GM12878 (cell line): Measurements from ENCODE around the gene SNRPA1. TPM values are rescaled to one million over a fixed set of nuclear protein-coding genes. Genes with fewer than 3 reads are reported as not detected.

Source experiments
- BCL11A ChIP-seq: IDR thresholded peaks from 2 replicates; pipeline ENCODE4 v1.6.1; 2011; ENCODE audit warnings: low read depth, low read length
- CHD4 ChIP-seq: fragments of 200-600 bp; sonication (generic); IDR thresholded peaks from 2 replicates; pipeline ENCODE4 v1.6.1; 2016; ENCODE audit warnings: mild to moderate bottlenecking
- HCFC1 ChIP-seq: fragments of 150-350 bp; IDR thresholded peaks from 2 replicates; pipeline ENCODE4 v1.6.1; 2014; ENCODE audit warnings: low read length
- IRF3 ChIP-seq: fragments of 450-650 bp; IDR thresholded peaks from 2 replicates; pipeline ENCODE4 v1.6.1; 2014; ENCODE audit warnings: mild to moderate bottlenecking
- KAT2A ChIP-seq: conservative IDR thresholded peaks from 2 replicates; pipeline ENCODE4 v1.6.1; 2011; ENCODE audit warnings: low read depth, low read length; ENCODE audit not compliant: control insufficient read depth
- MXI1 ChIP-seq: fragments of 150-350 bp; IDR thresholded peaks from 2 replicates; pipeline ENCODE4 v1.6.1; 2011; ENCODE audit warnings: low read depth, mild to moderate bottlenecking, inconsistent platforms, low read length, improper control_type of control experiment
- NR2C1 ChIP-seq: fragments of 450-650 bp; IDR thresholded peaks from 2 replicates; pipeline ENCODE4 v1.6.1; 2017; ENCODE audit warnings: antibody characterized with exemption, mild to moderate bottlenecking, moderate library complexity
- POLR2AphosphoS5 ChIP-seq: IDR thresholded peaks from 2 replicates; pipeline ENCODE4 v1.6.1; 2011; ENCODE audit warnings: mild to moderate bottlenecking, low read length, inconsistent platforms
- RAD21 ChIP-seq: IDR thresholded peaks from 2 replicates; pipeline ENCODE4 v1.6.1; 2011; ENCODE audit warnings: mild to moderate bottlenecking, low read depth, low read length, moderate library complexity; ENCODE audit not compliant: insufficient read depth
- SIN3A ChIP-seq: IDR thresholded peaks from 2 replicates; pipeline ENCODE4 v1.6.1; 2012; ENCODE audit warnings: low read depth, low read length, improper control_type of control experiment
- SMAD1 ChIP-seq: fragments of 450-650 bp; IDR thresholded peaks from 2 replicates; pipeline ENCODE4 v1.6.1; 2018; ENCODE audit warnings: mild to moderate bottlenecking, low read depth; ENCODE audit not compliant: partially characterized antibody
- SMARCA5 ChIP-seq: fragments of 450-650 bp; IDR thresholded peaks from 2 replicates; pipeline ENCODE4 v1.6.1; 2017; ENCODE audit warnings: mild to moderate bottlenecking
- polyA plus RNA-seq, 11 experiments: library from polyadenylated mRNA; depleted of rRNA in 4 of 11; unstranded in 6 of 11; stranded (reverse) in 5 of 11; fragments of >200 nt; fragmentation: Nextera tagmentation in 4 of 11; fragmentation: Illumina TruSeq in 1 of 11; extraction: Ambion mirVana in 4 of 11; extraction: Trizol in 1 of 11; gene quantifications; 1 replicate in 1 of 11; 2 replicates in 10 of 11; pipeline versions ENCODE4 v1.2.1 to v1.2.3, GENCODE V29; 2011 to 2016; ENCODE audit warnings: inconsistent platforms in 2 of 11, missing spikeins in 2 of 11, low read depth in 1 of 11
- total RNA-seq, 4 experiments: library from RNA; depleted of rRNA in 3 of 4; stranded (reverse); fragments of >200 nt in 3 of 4; fragmentation: Illumina TruSeq in 1 of 4; extraction: Trizol in 1 of 4; gene quantifications; 2 replicates each; pipeline versions ENCODE4 v1.2.1 to v1.2.3, GENCODE V29; 2013 to 2021
- TF ChIP-seq, protein P1 (sequence below): fragments of 450-650 bp; IDR thresholded peaks from 2 replicates; pipeline ENCODE4 v1.6.1; 2017; ENCODE audit warnings: mild to moderate bottlenecking, moderate library complexity
- TF ChIP-seq, protein P2 (sequence below): fragments of 450-650 bp; IDR thresholded peaks from 2 replicates; pipeline ENCODE4 v1.6.1; 2017; ENCODE audit warnings: mild to moderate bottlenecking, low read depth, inconsistent platforms; ENCODE audit not compliant: poor library complexity, severe bottlenecking
- TF ChIP-seq, protein P3 (sequence below): fragments of 450-650 bp; IDR thresholded peaks from 2 replicates; pipeline ENCODE4 v1.6.1; 2016; ENCODE audit warnings: mild to moderate bottlenecking
- TF ChIP-seq, protein P4 (sequence below): fragments of 450-650 bp; IDR thresholded peaks from 2 replicates; pipeline ENCODE4 v1.6.1; 2017; ENCODE audit warnings: mild to moderate bottlenecking, moderate library complexity

Gene SNRPA1
- total and polyA plus RNA-seq, 10 of the 15 experiments (the other 5 are each of a cell fraction or from before 2014, with no cell fraction given), result 59.9 to 267 (median 161) TPM

DNA sequence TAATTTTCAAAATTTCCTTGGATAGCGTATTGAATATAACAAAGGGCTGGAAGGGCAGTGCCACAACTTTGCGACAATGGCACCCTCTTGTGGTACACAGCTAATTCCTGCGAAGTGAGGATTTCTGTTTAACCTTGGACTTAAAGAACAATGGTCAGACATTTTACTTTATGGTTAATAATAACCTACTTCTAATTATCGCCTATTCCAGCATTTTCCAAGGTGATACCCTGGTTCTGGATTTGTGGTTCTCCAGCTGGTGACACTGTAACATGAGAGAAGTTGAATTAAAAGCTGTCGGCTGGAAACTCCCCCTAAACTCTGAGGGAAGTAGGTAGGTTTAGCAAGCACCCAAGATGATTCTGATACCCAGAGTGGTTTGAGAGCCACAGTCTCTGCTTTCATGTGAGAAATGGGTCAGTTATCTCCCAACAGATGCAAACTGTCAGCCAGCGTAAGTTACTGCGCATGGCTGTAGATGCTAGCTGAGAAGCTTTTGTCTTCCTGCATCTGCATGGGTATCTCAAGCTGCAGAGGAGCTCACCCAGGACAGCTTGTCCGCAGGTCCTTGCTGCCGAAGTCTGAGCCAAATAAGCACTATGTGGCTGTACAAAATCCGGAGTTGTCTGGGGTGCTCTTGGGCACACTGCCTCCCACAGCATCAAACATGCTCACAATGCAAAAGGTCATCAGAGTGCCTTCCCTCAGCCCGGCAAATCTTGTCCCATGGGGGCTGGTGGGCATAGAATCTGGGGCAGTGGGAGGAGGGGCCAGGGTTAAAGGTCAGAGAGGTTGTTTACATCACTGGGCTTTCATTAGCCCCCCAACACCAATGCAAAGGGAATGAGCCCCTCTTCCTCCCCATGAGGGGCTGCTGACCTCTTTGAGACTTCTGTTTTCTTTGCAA lies 36.6 kb downstream of the SNRPA1 start (continued):
- TF ChIP-seq, protein P1, sequence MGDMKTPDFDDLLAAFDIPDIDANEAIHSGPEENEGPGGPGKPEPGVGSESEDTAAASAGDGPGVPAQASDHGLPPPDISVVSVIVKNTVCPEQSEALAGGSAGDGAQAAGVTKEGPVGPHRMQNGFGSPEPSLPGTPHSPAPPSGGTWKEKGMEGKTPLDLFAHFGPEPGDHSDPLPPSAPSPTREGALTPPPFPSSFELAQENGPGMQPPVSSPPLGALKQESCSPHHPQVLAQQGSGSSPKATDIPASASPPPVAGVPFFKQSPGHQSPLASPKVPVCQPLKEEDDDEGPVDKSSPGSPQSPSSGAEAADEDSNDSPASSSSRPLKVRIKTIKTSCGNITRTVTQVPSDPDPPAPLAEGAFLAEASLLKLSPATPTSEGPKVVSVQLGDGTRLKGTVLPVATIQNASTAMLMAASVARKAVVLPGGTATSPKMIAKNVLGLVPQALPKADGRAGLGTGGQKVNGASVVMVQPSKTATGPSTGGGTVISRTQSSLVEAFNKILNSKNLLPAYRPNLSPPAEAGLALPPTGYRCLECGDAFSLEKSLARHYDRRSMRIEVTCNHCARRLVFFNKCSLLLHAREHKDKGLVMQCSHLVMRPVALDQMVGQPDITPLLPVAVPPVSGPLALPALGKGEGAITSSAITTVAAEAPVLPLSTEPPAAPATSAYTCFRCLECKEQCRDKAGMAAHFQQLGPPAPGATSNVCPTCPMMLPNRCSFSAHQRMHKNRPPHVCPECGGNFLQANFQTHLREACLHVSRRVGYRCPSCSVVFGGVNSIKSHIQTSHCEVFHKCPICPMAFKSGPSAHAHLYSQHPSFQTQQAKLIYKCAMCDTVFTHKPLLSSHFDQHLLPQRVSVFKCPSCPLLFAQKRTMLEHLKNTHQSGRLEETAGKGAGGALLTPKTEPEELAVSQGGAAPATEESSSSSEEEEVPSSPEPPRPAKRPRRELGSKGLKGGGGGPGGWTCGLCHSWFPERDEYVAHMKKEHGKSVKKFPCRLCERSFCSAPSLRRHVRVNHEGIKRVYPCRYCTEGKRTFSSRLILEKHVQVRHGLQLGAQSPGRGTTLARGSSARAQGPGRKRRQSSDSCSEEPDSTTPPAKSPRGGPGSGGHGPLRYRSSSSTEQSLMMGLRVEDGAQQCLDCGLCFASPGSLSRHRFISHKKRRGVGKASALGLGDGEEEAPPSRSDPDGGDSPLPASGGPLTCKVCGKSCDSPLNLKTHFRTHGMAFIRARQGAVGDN, result peak; percentile 58
- TF ChIP-seq HCFC1, result no peak
- TF ChIP-seq KAT2A, result no peak
- TF ChIP-seq SMAD1, result no peak
- TF ChIP-seq, protein P2, sequence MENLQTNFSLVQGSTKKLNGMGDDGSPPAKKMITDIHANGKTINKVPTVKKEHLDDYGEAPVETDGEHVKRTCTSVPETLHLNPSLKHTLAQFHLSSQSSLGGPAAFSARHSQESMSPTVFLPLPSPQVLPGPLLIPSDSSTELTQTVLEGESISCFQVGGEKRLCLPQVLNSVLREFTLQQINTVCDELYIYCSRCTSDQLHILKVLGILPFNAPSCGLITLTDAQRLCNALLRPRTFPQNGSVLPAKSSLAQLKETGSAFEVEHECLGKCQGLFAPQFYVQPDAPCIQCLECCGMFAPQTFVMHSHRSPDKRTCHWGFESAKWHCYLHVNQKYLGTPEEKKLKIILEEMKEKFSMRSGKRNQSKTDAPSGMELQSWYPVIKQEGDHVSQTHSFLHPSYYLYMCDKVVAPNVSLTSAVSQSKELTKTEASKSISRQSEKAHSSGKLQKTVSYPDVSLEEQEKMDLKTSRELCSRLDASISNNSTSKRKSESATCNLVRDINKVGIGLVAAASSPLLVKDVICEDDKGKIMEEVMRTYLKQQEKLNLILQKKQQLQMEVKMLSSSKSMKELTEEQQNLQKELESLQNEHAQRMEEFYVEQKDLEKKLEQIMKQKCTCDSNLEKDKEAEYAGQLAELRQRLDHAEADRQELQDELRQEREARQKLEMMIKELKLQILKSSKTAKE, result peak; percentile 53
- TF ChIP-seq SIN3A, result no peak
- peak; percentile 97 for TF ChIP-seq RAD21
- TF ChIP-seq NR2C1, result peak; percentile 69
- TF ChIP-seq POLR2AphosphoS5, result no peak
- 0 out of 2 replicates have a peak, but pooled peaks have one; percentile 27 for TF ChIP-seq MXI1
- no peak for TF ChIP-seq IRF3
- TF ChIP-seq, protein P3, sequence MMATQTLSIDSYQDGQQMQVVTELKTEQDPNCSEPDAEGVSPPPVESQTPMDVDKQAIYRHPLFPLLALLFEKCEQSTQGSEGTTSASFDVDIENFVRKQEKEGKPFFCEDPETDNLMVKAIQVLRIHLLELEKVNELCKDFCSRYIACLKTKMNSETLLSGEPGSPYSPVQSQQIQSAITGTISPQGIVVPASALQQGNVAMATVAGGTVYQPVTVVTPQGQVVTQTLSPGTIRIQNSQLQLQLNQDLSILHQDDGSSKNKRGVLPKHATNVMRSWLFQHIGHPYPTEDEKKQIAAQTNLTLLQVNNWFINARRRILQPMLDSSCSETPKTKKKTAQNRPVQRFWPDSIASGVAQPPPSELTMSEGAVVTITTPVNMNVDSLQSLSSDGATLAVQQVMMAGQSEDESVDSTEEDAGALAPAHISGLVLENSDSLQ, result peak; percentile 28; the same call in 1 of the 2 replicates
- TF ChIP-seq CHD4, result no peak
- TF ChIP-seq, protein P4, sequence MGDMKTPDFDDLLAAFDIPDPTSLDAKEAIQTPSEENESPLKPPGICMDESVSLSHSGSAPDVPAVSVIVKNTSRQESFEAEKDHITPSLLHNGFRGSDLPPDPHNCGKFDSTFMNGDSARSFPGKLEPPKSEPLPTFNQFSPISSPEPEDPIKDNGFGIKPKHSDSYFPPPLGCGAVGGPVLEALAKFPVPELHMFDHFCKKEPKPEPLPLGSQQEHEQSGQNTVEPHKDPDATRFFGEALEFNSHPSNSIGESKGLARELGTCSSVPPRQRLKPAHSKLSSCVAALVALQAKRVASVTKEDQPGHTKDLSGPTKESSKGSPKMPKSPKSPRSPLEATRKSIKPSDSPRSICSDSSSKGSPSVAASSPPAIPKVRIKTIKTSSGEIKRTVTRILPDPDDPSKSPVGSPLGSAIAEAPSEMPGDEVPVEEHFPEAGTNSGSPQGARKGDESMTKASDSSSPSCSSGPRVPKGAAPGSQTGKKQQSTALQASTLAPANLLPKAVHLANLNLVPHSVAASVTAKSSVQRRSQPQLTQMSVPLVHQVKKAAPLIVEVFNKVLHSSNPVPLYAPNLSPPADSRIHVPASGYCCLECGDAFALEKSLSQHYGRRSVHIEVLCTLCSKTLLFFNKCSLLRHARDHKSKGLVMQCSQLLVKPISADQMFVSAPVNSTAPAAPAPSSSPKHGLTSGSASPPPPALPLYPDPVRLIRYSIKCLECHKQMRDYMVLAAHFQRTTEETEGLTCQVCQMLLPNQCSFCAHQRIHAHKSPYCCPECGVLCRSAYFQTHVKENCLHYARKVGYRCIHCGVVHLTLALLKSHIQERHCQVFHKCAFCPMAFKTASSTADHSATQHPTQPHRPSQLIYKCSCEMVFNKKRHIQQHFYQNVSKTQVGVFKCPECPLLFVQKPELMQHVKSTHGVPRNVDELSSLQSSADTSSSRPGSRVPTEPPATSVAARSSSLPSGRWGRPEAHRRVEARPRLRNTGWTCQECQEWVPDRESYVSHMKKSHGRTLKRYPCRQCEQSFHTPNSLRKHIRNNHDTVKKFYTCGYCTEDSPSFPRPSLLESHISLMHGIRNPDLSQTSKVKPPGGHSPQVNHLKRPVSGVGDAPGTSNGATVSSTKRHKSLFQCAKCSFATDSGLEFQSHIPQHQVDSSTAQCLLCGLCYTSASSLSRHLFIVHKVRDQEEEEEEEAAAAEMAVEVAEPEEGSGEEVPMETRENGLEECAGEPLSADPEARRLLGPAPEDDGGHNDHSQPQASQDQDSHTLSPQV, result 0 out of 2 replicates have a peak, but pooled peaks have one; percentile 3
- no peak; the same call in 1 of the 2 replicates for TF ChIP-seq SMARCA5
- no peak for TF ChIP-seq BCL11A
